ENCODE measurements around the gene SPNS3. TPM values are rescaled to one million over a fixed set of nuclear protein-coding genes. Genes with fewer than 3 reads are reported as not detected.
A peak's percentile ranks its signal among the peaks of the same experiment; 100 is the strongest.

The SPNS3 gene
- total and polyA plus RNA-seq, 9 donors = 0.17 to 1.00 (median 0.37) TPM

DNA sequence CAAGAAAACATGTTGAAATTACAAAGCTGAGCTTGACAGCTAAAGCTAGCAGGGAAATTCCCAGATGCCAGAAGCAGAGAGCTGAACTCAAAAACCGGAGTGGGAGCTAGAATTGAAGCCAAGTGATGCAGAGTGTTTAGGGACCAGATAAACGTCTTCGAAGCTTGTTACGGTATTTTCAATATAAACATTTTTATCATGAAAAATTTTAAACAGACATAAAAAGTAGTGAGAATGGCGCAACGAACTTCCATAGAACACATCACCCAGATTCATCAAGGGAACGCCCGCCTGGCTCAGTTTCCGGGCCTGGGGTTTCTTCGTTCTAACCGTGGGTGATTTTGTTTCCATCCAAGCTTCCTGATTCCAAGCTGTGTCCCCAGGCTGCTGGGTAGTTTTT is 83.0 kb downstream of the SPNS3 start:
- Histone ChIP-seq H3K27me3 (ENCODE audit: control insufficient read depth, insufficient read depth, low read length) (no peaks in the 10 kb centered on the region), H3K4me1 (ENCODE audit: control insufficient read depth, insufficient read depth, low read length) (peaks cover 37% of the 10 kb centered on the region), H3K36me3 (ENCODE audit: control insufficient read depth, insufficient read depth, low read length) (no peaks in the 10 kb centered on the region), H3K4me3 (ENCODE audit: low read length) (no peak overlapping the region), H3K27ac (ENCODE audit: low read length) (no peak overlapping the region), H3K9me3 (replicated peaks; ENCODE audit: control insufficient read depth, low read depth, low read length) (no peaks in the 10 kb centered on the region)
- peak; percentile 78 for DNase-seq
- WGBS (ENCODE audit: insufficient coverage) = no CpG with 5 or more reads among the region's 11 CpGs

DNA sequence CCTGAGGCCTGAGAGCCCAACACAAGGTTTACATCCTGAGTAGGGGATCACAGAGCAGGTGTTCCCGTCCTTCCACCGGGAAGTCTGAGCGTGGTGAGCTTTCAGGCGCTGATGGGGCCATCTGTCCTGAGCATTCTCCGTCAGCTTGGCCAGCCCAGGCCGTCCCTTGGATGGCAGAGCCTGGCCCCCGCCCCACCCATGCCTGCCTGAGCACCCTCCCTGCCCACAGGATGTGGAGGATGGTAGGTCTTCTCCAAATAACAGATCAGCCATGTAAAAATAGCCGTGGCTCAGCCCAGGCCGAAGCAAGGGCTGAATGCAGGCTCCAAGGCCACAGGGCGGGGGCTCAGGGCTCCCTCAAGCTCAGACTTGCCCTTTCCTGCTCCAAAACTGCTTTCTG is 85.2 kb downstream of the SPNS3 start:
- Histone ChIP-seq H3K9me3 (replicated peaks; ENCODE audit: control insufficient read depth, low read depth, low read length) (no peaks in the 10 kb centered on the region), H3K36me3 (ENCODE audit: control insufficient read depth, insufficient read depth, low read length) (no peaks in the 10 kb centered on the region), H3K4me1 (ENCODE audit: control insufficient read depth, insufficient read depth, low read length) (peaks cover 44% of the 10 kb centered on the region), H3K27me3 (ENCODE audit: control insufficient read depth, insufficient read depth, low read length) (no peaks in the 10 kb centered on the region), H3K4me3 (ENCODE audit: low read length) (no peak overlapping the region), H3K27ac (ENCODE audit: low read length) (peak overlapping the region; percentile 90)
- 66% methylated on average over 7 of the region's 10 CpGs for WGBS (ENCODE audit: insufficient coverage)
- DNase-seq = no peak

- Histone ChIP-seq H3K27ac (ENCODE audit: low read length) (peak overlapping the region; percentile 90), H3K4me1 (ENCODE audit: control insufficient read depth, insufficient read depth, low read length) (peaks cover 44% of the 10 kb centered on the region), H3K27me3 (ENCODE audit: control insufficient read depth, insufficient read depth, low read length) (no peaks in the 10 kb centered on the region), H3K4me3 (ENCODE audit: low read length) (no peak overlapping the region), H3K36me3 (ENCODE audit: control insufficient read depth, insufficient read depth, low read length) (no peaks in the 10 kb centered on the region), H3K9me3 (replicated peaks; ENCODE audit: control insufficient read depth, low read depth, low read length) (no peaks in the 10 kb centered on the region)
- DNase-seq = no peak
- WGBS (ENCODE audit: insufficient coverage) = 52% methylated on average over 12 of the region's 14 CpGs
Observed at GRCh38 chr17:4519361-4519788, 85.6 kb downstream of the SPNS3 start.

DNA sequence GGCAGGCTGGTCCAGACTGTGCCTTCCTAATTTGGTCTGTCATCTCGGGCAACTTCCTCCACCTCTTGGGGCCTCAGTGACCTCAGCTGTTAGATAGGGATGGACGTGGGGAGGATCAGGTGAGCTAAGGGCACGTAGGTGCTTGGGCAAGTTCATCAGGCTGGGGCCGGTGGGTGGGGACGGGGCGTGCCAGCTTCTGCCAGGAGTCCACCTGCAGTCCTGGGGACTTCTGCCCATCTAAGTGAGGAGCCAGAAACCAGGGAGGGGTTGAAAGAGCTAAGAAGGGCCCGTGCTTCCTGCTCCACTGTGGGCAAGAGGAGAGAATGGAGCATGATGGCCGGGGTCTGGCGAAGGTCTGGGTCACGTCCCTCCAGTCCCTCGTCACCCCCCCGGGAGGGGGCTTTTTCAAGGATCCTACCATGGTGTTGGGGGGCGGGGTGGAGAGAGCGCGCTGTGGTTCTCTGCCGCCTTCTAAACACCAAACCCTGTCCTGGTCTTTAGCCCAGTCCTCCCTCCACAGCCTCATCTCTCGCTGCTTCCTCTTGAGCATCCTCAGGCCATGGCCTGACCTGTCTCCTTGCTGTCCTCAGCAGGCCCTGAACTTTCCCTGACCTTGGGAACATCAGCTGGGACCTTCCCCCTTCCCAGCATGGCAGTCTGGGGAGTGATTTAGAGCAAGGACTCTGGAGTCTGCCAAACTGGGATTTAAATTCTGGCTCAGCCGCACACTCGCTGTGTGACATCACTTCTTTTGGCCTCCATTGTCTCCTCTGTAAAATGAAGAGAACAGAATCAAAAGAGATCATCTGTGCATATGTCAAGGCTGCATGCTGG is 86.5 kb downstream of the SPNS3 start:
- H3K27me3 ChIP-seq (ENCODE audit: control insufficient read depth, insufficient read depth, low read length) = no peaks in the 10 kb centered on the region
- 79% methylated on average over 7 of the region's 19 CpGs for WGBS (ENCODE audit: insufficient coverage)
- peak overlapping the region; percentile 85 for H3K27ac ChIP-seq (ENCODE audit: low read length)
- peak; percentile 67 for DNase-seq
- no peak overlapping the region for H3K4me3 ChIP-seq (ENCODE audit: low read length)
- no peaks in the 10 kb centered on the region for H3K9me3 ChIP-seq (replicated peaks; ENCODE audit: control insufficient read depth, low read depth, low read length)
- no peaks in the 10 kb centered on the region for H3K36me3 ChIP-seq (ENCODE audit: control insufficient read depth, insufficient read depth, low read length)
- H3K4me1 ChIP-seq (ENCODE audit: control insufficient read depth, insufficient read depth, low read length) = peaks cover 44% of the 10 kb centered on the region

DNA sequence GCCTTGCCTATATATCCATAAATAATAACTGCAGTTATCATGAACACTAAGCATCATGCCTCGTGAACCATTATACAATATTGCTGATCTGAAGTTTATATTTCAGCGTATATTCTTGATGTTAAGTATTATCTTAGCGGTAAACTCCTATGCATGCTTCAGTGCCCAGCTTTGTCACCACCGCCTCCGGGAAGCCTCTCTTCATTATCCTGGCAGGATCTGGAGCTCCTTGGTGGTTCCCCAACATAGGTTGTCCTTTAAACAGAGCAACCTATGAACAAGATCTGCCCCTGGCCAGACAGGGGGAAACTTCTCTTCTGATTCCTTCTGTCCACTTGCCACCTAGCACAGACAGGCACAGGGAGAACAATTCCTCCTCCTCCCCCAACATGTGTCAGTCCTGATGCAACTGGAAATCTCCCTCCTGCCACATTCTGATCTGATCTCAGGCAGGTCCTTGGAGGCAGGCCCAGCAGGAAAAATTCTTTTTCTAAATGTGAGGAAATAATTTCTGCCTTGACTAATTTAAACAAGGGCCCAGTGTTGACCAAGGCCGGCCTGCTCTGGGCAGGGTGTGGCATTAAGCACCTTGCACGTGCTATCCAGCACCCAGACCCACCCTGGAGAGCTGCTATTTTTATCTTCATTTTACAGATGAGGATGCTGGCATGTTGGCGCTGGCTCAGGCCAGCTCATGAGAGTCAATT is 87.3 kb downstream of the SPNS3 start:
- no peaks in the 10 kb centered on the region for H3K27me3 ChIP-seq (ENCODE audit: control insufficient read depth, insufficient read depth, low read length)
- peak overlapping the region; percentile 85 for H3K27ac ChIP-seq (ENCODE audit: low read length)
- no peak overlapping the region for H3K4me3 ChIP-seq (ENCODE audit: low read length)
- WGBS (ENCODE audit: insufficient coverage) = 100% methylated on average over 3 of the region's 8 CpGs
- peaks cover 44% of the 10 kb centered on the region for H3K4me1 ChIP-seq (ENCODE audit: control insufficient read depth, insufficient read depth, low read length)
- no peaks in the 10 kb centered on the region for H3K36me3 ChIP-seq (ENCODE audit: control insufficient read depth, insufficient read depth, low read length)
- no peak for DNase-seq
- no peaks in the 10 kb centered on the region for H3K9me3 ChIP-seq (replicated peaks; ENCODE audit: control insufficient read depth, low read depth, low read length)

- H3K4me3 ChIP-seq (ENCODE audit: low read length) = no peak overlapping the region
- no peaks in the 10 kb centered on the region for H3K9me3 ChIP-seq (replicated peaks; ENCODE audit: control insufficient read depth, low read depth, low read length)
- H3K27ac ChIP-seq (ENCODE audit: low read length) = peak overlapping the region; percentile 74
- H3K36me3 ChIP-seq (ENCODE audit: control insufficient read depth, insufficient read depth, low read length) = no peaks in the 10 kb centered on the region
- peaks cover 35% of the 10 kb centered on the region for H3K4me1 ChIP-seq (ENCODE audit: control insufficient read depth, insufficient read depth, low read length)
- 49% methylated on average over 5 of the region's 6 CpGs for WGBS (ENCODE audit: insufficient coverage)
- no peaks in the 10 kb centered on the region for H3K27me3 ChIP-seq (ENCODE audit: control insufficient read depth, insufficient read depth, low read length)
- no peak for DNase-seq
Observed at GRCh38 chr17:4522661-4523060, 88.9 kb downstream of the SPNS3 start.

DNA sequence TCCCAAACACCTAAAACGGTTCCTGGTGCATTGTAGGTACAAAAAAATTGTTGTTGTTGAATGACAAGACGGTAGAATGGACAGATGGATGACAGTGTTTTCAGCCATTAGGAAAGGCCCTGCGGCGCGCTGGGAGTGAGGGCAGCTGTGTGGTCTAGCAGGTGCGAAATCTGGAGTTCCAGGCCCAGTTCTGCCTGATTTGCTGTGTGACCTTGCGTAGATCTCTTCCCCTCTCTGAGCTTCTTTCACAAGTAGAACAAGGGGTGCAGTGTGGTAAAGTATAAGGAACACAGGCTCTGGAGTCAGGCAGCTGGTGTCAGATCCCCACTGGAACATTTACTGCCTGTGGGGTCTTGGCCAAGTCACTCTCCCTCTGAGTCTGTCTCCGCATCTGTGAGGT is 90.2 kb downstream of the SPNS3 start:
- Histone ChIP-seq H3K4me3 (ENCODE audit: low read length) (no peak overlapping the region), H3K9me3 (replicated peaks; ENCODE audit: control insufficient read depth, low read depth, low read length) (no peaks in the 10 kb centered on the region), H3K36me3 (ENCODE audit: control insufficient read depth, insufficient read depth, low read length) (no peaks in the 10 kb centered on the region), H3K27ac (ENCODE audit: low read length) (no peak overlapping the region), H3K4me1 (ENCODE audit: control insufficient read depth, insufficient read depth, low read length) (peaks cover 32% of the 10 kb centered on the region), H3K27me3 (ENCODE audit: control insufficient read depth, insufficient read depth, low read length) (no peaks in the 10 kb centered on the region)
- no peak for DNase-seq
- 78% methylated on average over 5 of the region's 8 CpGs for WGBS (ENCODE audit: insufficient coverage)

DNA sequence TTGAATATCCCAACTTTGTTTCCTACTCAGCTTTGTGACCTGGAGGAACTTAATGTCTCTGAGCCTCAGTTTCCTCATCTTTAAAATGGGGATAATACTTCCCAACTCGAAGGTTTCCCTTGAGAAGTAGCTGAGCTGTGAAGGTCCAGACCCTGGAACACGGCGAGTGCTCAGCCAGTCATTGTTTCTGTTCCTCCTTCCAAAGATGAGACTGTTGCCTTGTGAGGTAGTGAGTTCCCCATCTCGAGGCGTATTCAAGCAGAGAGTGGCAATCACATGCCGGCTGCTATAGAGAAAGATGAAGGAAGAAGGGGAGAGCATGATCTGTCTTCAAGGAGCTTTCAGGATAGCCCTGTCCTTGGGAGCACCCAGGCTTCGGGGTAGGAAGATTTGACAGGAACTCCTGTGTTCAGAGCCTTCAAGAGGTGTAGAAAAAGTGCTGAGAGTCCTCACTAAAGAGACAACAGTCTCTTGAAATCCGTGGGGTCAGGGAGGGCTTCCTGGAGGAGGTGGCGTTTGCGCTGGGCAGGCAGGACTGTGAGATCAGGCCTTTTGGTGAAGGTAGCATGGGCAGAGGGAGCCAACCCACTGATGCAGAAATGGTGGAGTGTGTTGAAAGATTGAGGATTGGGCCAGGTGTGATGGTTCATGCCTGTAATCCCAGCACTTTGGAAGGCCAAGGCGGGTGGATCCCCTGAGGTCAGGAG is 92.1 kb downstream of the SPNS3 start:
- no peak for DNase-seq
- Histone ChIP-seq H3K4me3 (ENCODE audit: low read length) (no peak overlapping the region), H3K4me1 (ENCODE audit: control insufficient read depth, insufficient read depth, low read length) (peaks cover 25% of the 10 kb centered on the region), H3K27ac (ENCODE audit: low read length) (no peak overlapping the region), H3K36me3 (ENCODE audit: control insufficient read depth, insufficient read depth, low read length) (no peaks in the 10 kb centered on the region), H3K27me3 (ENCODE audit: control insufficient read depth, insufficient read depth, low read length) (no peaks in the 10 kb centered on the region), H3K9me3 (replicated peaks; ENCODE audit: control insufficient read depth, low read depth, low read length) (no peaks in the 10 kb centered on the region)
- 87% methylated on average over 9 of the region's 11 CpGs for WGBS (ENCODE audit: insufficient coverage)

- Histone ChIP-seq H3K36me3 (ENCODE audit: control insufficient read depth, insufficient read depth, low read length) (no peaks in the 10 kb centered on the region), H3K4me1 (ENCODE audit: control insufficient read depth, insufficient read depth, low read length) (peaks cover 29% of the 10 kb centered on the region), H3K4me3 (ENCODE audit: low read length) (no peak overlapping the region), H3K27ac (ENCODE audit: low read length) (no peak overlapping the region), H3K27me3 (ENCODE audit: control insufficient read depth, insufficient read depth, low read length) (peaks cover 2% of the 10 kb centered on the region), H3K9me3 (replicated peaks; ENCODE audit: control insufficient read depth, low read depth, low read length) (no peaks in the 10 kb centered on the region)
- DNase-seq = no peak
- WGBS (ENCODE audit: insufficient coverage) = no CpG with 5 or more reads among the region's 1 CpG
Observed at GRCh38 chr17:4527134-4527533, 93.4 kb downstream of the SPNS3 start.

DNA sequence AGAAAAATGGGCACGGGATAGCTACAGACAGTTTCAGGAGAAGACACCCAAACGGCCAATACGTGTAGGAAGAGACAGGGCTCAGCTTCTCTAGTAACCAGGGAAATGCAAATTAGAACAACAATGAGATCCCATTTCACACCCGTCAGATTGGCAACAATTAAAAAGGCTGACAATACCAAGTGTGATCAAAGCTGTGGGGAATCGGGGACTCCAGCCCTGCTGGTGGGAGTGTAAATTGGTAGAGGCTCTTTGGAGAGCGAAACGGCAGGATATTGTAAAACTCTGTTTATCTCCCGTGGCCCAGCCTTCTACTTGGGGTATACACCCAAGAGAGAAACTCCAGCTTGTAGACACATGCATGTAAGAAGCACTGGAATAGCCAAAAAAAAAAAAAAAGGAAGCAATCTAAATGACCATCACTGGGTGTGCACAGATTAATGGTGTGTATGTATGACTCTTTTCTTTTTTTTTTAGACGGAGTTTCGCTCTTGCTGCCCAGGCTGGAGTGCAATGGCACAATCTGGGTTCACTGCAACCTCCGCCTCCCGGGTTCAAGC is 93.9 kb downstream of the SPNS3 start:
- no peaks in the 10 kb centered on the region for H3K36me3 ChIP-seq (ENCODE audit: control insufficient read depth, insufficient read depth, low read length)
- peaks cover 24% of the 10 kb centered on the region for H3K4me1 ChIP-seq (ENCODE audit: control insufficient read depth, insufficient read depth, low read length)
- no peak overlapping the region for H3K27ac ChIP-seq (ENCODE audit: low read length)
- H3K9me3 ChIP-seq (replicated peaks; ENCODE audit: control insufficient read depth, low read depth, low read length) = no peaks in the 10 kb centered on the region
- WGBS (ENCODE audit: insufficient coverage) = 18% methylated on average over 2 of the region's 12 CpGs
- H3K27me3 ChIP-seq (ENCODE audit: control insufficient read depth, insufficient read depth, low read length) = peaks cover 2% of the 10 kb centered on the region
- H3K4me3 ChIP-seq (ENCODE audit: low read length) = no peak overlapping the region
- DNase-seq = no peak

Data from muscle of leg (tissue), 11 donors.